ENCODE results near the gene STXBP6.

- TF ChIP-seq CTCF (conservative IDR thresholded peaks at IDR 0.05; ENCODE audit: low read depth, low read length) (no peak), EZH2 (IDR thresholded peaks at IDR 0.05; ENCODE audit: borderline replicate concordance, low read depth, low read length, poor library complexity, severe bottlenecking) (no peak)
Measured at GRCh38 chr14:25044106-25044698, 5.7 kb downstream of the STXBP6 start.
